Endothelial cell of hepatic sinusoid (primary cell): ENCODE measurements around the gene RCE1.

Source experiments
- in situ Hi-C: cut with HindIII; loops from 2 replicates; pipeline ENCODE4 v1.10.0; 2017; ENCODE audit warnings: low sequenced_read_pairs

The RCE1 gene

GRCh38 chr11:66868082-66868725, 25.0 kb downstream of the RCE1 start:
- in situ Hi-C loops = no loop called here

- in situ Hi-C loops = no loop called here
These were observed 25.7 kb downstream of the RCE1 start for GRCh38 chr11:66868726-66869566.

GRCh38 chr11:66869567-66869870, 26.3 kb downstream of the RCE1 start:
- in situ Hi-C loops = no loop called here

DNA sequence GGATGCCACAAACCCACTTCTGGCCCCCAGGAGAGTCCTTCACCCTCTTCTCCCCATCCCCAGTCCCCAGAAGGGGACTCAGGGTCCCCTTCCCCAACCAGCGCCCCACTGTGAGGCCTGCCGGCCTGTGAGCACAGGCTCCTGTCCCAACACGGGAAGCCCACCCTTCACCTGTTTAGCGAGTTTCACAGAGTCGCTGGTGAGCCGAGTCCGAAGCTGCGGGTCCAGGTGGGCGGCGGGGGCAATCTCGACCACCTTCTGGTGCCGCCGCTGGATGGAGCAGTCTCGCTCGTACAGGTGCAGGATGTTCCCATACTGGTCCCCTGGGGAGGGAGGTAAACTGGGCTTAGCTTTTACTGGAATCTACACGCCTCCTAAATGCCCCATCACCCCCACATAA, 26.9 kb downstream of the RCE1 start:
- in situ Hi-C loops = no loop called here

DNA sequence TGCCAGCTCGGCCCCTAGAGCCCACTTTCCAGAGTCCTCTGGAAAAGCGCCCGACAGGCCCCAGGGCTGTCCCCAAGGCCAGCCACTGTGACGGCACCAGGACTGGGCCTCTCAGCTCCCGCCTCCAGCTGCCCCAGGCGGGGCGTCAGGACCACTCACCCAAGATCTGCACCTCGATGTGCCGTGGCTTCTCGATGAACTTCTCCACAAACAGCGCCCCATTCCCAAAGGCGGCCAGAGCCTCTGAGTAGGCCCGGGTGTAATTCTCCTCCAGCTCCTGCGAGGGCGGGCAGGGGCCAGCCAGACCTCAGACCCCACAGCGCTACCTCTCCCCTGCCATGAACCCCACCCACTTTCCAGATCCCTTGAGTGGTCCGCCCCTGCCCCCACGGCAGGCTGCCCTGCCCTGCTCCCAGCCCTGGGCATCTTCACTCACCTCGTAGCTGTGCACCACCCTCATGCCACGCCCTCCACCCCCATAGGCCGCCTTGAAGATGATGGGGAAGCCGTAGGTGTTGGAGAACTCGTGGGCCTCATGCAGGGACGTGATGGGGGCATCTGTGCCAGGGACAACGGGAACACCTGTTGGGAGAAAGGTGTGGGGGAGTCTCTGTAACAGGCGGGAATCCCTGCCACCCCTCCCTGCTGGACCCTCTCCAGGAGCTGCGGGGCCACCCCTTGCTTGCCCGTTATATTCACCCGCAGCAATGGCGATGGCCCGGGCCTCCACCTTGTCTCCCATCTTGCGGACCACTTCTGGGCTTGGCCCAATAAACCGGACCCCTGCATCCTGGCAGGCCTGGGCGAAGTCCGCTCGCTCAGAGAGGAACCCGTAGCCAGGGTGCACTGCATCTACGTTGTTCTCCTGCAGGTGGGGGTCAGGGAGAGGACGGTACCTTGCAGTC, 27.6 kb downstream of the RCE1 start:
- in situ Hi-C loops = no loop called here

GRCh38 chr11:66871521-66871901, 28.3 kb downstream of the RCE1 start:
- in situ Hi-C loops = no loop called here

DNA sequence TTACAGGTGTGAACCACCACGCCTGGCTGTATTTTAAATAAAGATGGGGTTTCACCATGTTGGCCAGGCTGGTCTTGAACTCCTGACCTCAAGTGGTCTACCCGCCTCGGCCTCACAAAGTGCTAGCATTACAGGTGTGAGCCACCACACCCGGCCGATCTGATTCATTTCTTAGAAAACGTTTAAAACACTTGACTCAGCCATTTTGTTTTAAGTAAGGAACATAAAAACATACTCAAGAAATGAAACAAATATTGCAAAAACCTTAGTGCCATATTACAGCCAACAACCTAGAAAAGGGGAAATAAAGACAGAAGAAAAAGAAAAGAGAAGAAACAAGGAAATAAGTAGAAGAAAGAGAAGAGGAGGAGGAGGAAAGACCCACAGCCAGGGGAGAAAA, 31.0 kb downstream of the RCE1 start:
- in situ Hi-C loops = no loop called here

- in situ Hi-C loops = no loop called here
These were observed 32.1 kb downstream of the RCE1 start for GRCh38 chr11:66875378-66875777.

DNA sequence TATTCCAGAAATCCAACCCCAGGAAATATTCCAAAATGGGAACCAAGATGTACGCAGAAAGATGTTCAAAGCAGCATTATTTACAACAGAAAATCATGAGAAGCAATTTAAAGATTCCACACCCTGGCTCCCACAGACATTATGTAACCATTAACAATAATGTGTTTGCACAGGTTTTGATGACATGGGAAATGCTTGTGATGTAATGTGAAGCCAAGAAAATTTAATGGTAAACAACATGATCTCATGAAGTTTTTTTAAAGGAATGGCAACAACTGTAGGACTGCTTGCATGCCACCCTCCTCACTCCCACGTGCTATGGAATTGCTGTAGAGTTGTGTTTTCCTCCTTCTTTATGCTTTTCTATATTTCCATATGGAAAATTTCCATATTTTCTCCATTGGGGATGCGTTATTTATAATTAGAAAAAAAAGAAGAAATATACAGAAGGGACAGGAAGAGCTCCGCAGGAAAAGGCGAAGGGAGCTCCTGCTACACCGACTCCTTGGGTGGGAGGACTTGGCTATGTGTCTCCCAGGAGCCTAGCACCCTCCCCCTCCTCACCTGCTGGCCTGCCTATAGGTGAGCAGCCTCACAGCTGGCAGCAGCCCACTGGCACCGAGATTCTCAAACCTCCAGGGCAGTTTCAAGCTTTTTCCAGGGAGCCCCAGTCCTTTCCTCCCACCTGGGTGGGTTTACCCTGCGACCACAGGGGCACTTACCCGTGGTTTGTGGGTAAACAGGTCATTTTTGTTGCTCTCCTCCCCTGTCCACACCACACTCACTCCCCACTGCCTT, 34.5 kb downstream of the RCE1 start:
- in situ Hi-C loops = no loop called here

GRCh38 chr11:66878474-66878873, 35.2 kb downstream of the RCE1 start:
- in situ Hi-C loops = no loop called here

DNA sequence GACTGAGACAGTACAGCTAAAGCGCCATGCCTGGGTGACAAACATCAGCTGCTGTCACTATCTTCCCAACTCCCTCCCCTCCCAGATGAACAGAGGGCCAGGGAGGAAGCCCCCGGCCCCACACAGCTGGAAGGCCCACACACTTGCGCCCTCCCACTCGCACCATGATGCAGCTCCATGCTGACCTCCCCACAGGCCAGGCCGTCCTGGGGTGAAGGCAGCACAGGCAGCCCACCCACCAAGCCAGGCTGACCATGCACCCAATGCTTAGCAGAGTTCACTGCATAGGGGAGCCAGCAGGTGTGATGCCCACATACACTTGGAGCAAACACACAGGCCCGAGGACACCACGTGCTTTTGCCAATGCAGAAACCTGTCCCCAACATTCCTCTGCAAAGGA, 35.8 kb downstream of the RCE1 start:
- in situ Hi-C loops = no loop called here

DNA sequence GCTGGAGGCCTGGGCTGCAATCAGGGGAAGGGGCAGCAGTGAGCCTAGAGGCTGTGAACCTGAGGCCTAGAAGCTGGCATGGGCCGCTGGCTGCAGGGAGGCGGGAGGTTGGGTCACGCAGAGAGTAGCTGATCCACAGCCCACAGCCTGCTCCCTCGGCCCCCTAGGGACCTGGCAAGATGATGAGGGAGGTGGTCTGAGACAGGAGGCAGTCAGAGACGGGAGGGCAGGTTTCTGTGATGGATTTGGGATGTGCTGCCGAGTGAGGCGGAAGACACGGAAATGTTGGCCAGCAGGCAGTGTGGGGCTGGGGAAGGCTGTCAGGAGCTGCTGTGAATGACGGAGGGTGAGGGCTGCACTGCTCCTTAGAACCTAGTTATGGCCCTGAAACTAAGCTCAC, 36.3 kb downstream of the RCE1 start:
- in situ Hi-C loops = no loop called here

- in situ Hi-C loops = no loop called here
These were observed 36.8 kb downstream of the RCE1 start for GRCh38 chr11:66879999-66880398.

GRCh38 chr11:66880496-66881450, 37.5 kb downstream of the RCE1 start:
- in situ Hi-C loops = no loop called here

DNA sequence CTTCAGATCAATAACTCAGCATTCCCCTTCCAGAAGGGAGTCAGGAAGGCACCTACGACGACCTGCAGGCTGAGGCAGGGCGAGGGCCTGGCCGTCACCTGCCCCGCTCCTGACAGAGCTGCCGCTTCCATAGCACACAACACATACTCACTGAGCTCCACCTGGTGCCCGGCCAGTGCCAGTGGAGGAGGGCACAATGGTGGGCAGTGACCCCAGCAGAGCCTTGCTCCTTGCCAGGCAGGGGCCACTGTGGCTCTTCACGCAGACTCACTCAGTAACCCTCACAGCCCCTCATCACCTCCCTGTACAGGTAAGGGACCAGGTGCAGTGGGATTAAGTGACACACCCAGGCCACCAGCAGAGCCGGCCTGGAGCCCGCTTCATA, 38.2 kb downstream of the RCE1 start:
- in situ Hi-C loops = no loop called here

DNA sequence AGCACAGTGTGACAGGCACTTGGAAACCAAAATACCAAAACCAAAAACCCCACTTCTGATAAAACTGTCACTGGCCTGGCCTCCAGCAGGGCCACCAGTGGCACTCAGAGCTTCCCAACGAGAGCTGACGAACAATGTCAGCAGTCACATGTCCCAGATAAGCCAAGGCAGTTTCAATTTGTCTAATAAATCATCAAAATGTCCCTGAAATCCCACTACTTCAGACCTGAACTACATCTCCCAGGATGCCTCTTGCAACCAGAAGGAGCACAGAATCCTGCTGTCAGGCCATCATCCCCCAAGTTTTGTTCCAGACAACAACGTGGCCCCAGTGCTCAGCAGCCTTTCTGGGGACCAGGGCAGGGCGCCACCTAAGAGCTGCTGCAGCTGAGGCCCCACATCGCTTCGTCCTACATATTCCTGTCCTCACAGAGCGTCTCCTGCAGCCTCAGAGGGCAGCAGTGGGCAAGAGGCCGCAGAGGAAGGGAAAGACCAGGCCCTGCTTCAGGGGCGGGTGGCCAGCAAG, 38.7 kb downstream of the RCE1 start:
- in situ Hi-C loops = no loop called here

- in situ Hi-C loops = no loop called here
These were observed 39.3 kb downstream of the RCE1 start for GRCh38 chr11:66882561-66883015.

DNA sequence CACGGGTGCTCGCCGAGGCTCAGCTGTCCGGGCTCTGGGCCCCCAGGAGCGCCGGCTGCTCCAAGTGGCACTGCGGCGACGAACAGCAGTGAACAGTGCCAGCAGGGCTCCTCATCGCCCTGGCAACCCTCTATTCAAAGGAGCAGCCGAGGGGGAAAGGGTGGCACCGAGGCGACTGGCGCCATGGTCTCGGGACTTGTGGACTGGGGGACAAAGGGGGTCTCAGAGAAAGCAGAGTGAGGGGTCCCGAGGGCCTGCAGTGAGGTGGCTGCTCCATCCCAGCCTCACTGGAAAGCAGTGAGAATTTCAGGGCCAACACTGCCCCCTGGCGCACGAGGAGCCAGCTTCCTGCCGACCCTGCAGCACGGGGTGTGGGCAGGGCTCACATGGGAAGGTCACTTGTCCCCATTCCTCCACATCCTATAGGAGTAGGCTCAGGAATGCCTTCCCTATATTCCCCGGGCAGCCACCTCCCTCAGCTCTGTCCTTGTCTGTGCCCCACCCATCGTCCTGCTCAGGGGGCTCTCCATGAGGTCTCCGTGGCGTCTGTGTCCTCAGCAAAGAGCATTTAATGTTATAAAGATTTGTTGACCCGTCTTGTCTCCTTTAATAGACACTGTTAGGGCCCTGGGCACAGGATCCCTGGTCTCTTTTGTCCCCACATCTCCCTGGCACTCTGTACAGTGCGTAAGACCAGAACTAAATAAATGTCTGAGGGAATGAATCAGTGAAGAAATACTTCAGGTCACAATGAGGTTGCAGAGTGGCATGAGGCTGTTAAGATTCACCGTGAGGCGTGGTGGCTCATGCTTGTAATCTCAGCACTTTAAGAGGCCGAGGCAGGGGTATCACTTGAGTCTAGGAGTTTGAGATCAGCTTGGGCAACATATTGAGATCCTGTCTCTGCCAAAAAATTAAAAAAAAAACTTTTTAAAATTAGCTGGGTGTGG, 40.0 kb downstream of the RCE1 start:
- in situ Hi-C loops = no loop called here
